NCI-H146 treated with DMSO at 0.1 percent for 48 hours (cell line): Measurements from ENCODE around the gene STOML3.

Experiments
- DNase-seq: peaks from one replicate; lab custom pipeline; 2025; ENCODE audit not compliant: unreplicated experiment; lab: John Stamatoyannopoulos, UW

Gene STOML3

GRCh38 chr13:38993381-38993780, 2.8 kb upstream of the STOML3 start:
- DNase-seq: no peak

GRCh38 chr13:38981096-38981495, 9.5 kb downstream of the STOML3 start:
- peak; percentile 85 for DNase-seq

GRCh38 chr13:38980750-38981078, 9.9 kb downstream of the STOML3 start:
- DNase-seq: peak; percentile 98

- peak; percentile 94 for DNase-seq
These were observed 10.5 kb downstream of the STOML3 start for GRCh38 chr13:38979891-38980749.

- DNase-seq: peak; percentile 15
These were observed 20.1 kb downstream of the STOML3 start for GRCh38 chr13:38970380-38971051.

GRCh38 chr13:38969187-38969586, 21.4 kb downstream of the STOML3 start:
- DNase-seq: no peak

GRCh38 chr13:38967446-38967845, 23.2 kb downstream of the STOML3 start:
- DNase-seq: no peak

GRCh38 chr13:38965281-38965680, 25.4 kb downstream of the STOML3 start:
- DNase-seq: no peak

- DNase-seq: no peak
These were observed 30.5 kb downstream of the STOML3 start for GRCh38 chr13:38960175-38960574.

GRCh38 chr13:38957794-38958592, 32.6 kb downstream of the STOML3 start:
- no peak for DNase-seq

GRCh38 chr13:38954844-38955243, 35.8 kb downstream of the STOML3 start:
- no peak for DNase-seq

GRCh38 chr13:38954291-38954690, 36.3 kb downstream of the STOML3 start:
- DNase-seq: no peak

- peak; percentile 62 for DNase-seq
These were observed 37.8 kb downstream of the STOML3 start for GRCh38 chr13:38952827-38953226.

- no peak for DNase-seq
These were observed 38.9 kb downstream of the STOML3 start for GRCh38 chr13:38951525-38952313.

GRCh38 chr13:38950987-38951386, 39.6 kb downstream of the STOML3 start:
- no peak for DNase-seq

GRCh38 chr13:38947054-38947453, 43.6 kb downstream of the STOML3 start:
- DNase-seq: no peak

- DNase-seq: no peak
These were observed 46.4 kb downstream of the STOML3 start for GRCh38 chr13:38944219-38944618.

- DNase-seq: no peak
These were observed 47.4 kb downstream of the STOML3 start for GRCh38 chr13:38943231-38943630.

GRCh38 chr13:38941353-38941945, 49.2 kb downstream of the STOML3 start:
- DNase-seq: no peak

- no peak for DNase-seq
These were observed 56.8 kb downstream of the STOML3 start for GRCh38 chr13:38933786-38934185.

- DNase-seq: no peak
These were observed 68.5 kb downstream of the STOML3 start for GRCh38 chr13:38922170-38922569.
